ENCODE measurements around the gene RBM14.

- TF ChIP-seq CEBPB (IDR thresholded peaks at IDR 0.05; ENCODE audit: borderline replicate concordance in 1 of 2, low read depth in 2 of 2, low read length in 2 of 2): no peak
- TF ChIP-seq ATF3 (IDR thresholded peaks at IDR 0.05; ENCODE audit: borderline replicate concordance, extremely low read depth, low read depth, low read length): no peak
- TF ChIP-seq EP300 (IDR thresholded peaks at IDR 0.05; ENCODE audit: borderline replicate concordance in 1 of 2, control insufficient read depth in 1 of 2, low read depth in 2 of 2, low read length in 2 of 2): no peak
- TF ChIP-seq BHLHE40 (IDR thresholded peaks at IDR 0.05; ENCODE audit: borderline replicate concordance in 1 of 2, low read depth in 2 of 2, low read length in 1 of 2): 0 out of 4 replicates have a peak, but pooled peaks of 1 of the 2 experiments have one; percentile 12
- TF ChIP-seq TCF7 (IDR thresholded peaks at IDR 0.05; ENCODE audit: borderline replicate concordance): no peak
- TF ChIP-seq NR2F1 (conservative IDR thresholded peaks at IDR 0.05): no peak
- peak; percentile 55 to 68 (median 56) for TF ChIP-seq CTCF (IDR thresholded peaks at IDR 0.05 in 2 of 3, conservative IDR thresholded peaks at IDR 0.05 in 1 of 3; ENCODE audit: control insufficient read depth in 2 of 3, extremely low read depth in 1 of 3, insufficient read depth in 1 of 3, low read depth in 3 of 3, low read length in 3 of 3)
- TF ChIP-seq TAF1 (IDR thresholded peaks at IDR 0.05; ENCODE audit: borderline replicate concordance, low read depth, low read length): peak; percentile 80
- TF ChIP-seq RCOR1 (conservative IDR thresholded peaks at IDR 0.05; ENCODE audit: low read depth, low read length): no peak
- no peak for TF ChIP-seq RUNX3 (IDR thresholded peaks at IDR 0.05; ENCODE audit: low read length)
- no peak for TF ChIP-seq TARDBP (IDR thresholded peaks at IDR 0.05; ENCODE audit: borderline replicate concordance)
- TF ChIP-seq ETV6 (conservative IDR thresholded peaks at IDR 0.05 in 1 of 2, IDR thresholded peaks at IDR 0.05 in 1 of 2; ENCODE audit: borderline replicate concordance in 1 of 2, low read depth in 1 of 2): no peak
- TF ChIP-seq PKNOX1 (IDR thresholded peaks at IDR 0.05): peak; percentile 56; the same call in 1 of the 2 replicates
These were observed 23.8 kb upstream of the RBM14 start, which contains the start of the genes CCDC87 and CCS for GRCh38 chr11:66592457-66593302.
